Measurements from ENCODE around the gene SPON2. TPM values are rescaled to one million over a fixed set of nuclear protein-coding genes. Genes with fewer than 3 reads are reported as not detected.

SPON2 gene
- total and polyA plus RNA-seq, 9 donors, result 40.9 to 87.8 (median 58.5) TPM

GRCh38 chr4:1164956-1165545 is 7.3 kb downstream of the SPON2 start:
- Histone ChIP-seq H3K4me1 (ENCODE audit: control insufficient read depth, insufficient read depth, low read length) (peaks cover 32% of the 10 kb centered on the region), H3K4me3 (ENCODE audit: low read length) (no peak overlapping the region), H3K36me3 (ENCODE audit: control insufficient read depth, insufficient read depth, low read length) (peaks cover 7% of the 10 kb centered on the region), H3K27me3 (ENCODE audit: control insufficient read depth, insufficient read depth, low read length) (peaks cover 14% of the 10 kb centered on the region), H3K27ac (ENCODE audit: low read length) (no peak overlapping the region), H3K9me3 (replicated peaks; ENCODE audit: control insufficient read depth, low read depth, low read length) (no peaks in the 10 kb centered on the region)
- DNase-seq, result no peak
- 85% methylated on average over 13 of the region's 13 CpGs for WGBS (ENCODE audit: insufficient coverage)

DNA sequence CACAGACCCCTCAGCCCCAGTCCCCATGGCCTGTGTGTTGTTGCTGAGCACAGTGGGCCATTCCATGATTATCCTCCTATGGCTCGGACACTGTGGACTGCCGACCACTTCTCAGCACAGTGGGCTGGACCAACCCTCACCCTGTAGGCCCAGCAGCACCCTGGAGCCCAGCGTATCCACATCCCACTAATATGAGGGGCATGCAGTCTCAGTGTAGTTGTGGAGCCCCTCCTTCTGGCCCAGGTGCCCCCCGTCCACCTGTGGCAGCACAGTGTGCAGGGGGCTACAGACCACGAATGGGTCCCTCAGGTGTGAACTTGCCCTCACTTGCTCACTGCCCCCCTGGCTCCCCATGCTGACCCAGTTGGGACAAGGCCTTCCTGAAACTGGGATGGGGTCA is 7.9 kb downstream of the SPON2 start:
- Histone ChIP-seq H3K4me1 (ENCODE audit: control insufficient read depth, insufficient read depth, low read length) (peaks cover 26% of the 10 kb centered on the region), H3K27ac (ENCODE audit: low read length) (no peak overlapping the region), H3K9me3 (replicated peaks; ENCODE audit: control insufficient read depth, low read depth, low read length) (no peaks in the 10 kb centered on the region), H3K36me3 (ENCODE audit: control insufficient read depth, insufficient read depth, low read length) (peaks cover under 1% of the 10 kb centered on the region), H3K27me3 (ENCODE audit: control insufficient read depth, insufficient read depth, low read length) (peaks cover 8% of the 10 kb centered on the region), H3K4me3 (ENCODE audit: low read length) (no peak overlapping the region)
- WGBS (ENCODE audit: insufficient coverage), result 80% methylated on average over 5 of the region's 5 CpGs
- DNase-seq, result no peak

GRCh38 chr4:1164040-1164439 is 8.3 kb downstream of the SPON2 start:
- peaks cover 4% of the 10 kb centered on the region for H3K27me3 ChIP-seq (ENCODE audit: control insufficient read depth, insufficient read depth, low read length)
- no peak overlapping the region for H3K4me3 ChIP-seq (ENCODE audit: low read length)
- peaks cover 22% of the 10 kb centered on the region for H3K4me1 ChIP-seq (ENCODE audit: control insufficient read depth, insufficient read depth, low read length)
- 100% methylated on average over 1 of the region's 4 CpGs for WGBS (ENCODE audit: insufficient coverage)
- DNase-seq, result no peak
- H3K36me3 ChIP-seq (ENCODE audit: control insufficient read depth, insufficient read depth, low read length), result no peaks in the 10 kb centered on the region
- no peaks in the 10 kb centered on the region for H3K9me3 ChIP-seq (replicated peaks; ENCODE audit: control insufficient read depth, low read depth, low read length)
- no peak overlapping the region for H3K27ac ChIP-seq (ENCODE audit: low read length)

DNA sequence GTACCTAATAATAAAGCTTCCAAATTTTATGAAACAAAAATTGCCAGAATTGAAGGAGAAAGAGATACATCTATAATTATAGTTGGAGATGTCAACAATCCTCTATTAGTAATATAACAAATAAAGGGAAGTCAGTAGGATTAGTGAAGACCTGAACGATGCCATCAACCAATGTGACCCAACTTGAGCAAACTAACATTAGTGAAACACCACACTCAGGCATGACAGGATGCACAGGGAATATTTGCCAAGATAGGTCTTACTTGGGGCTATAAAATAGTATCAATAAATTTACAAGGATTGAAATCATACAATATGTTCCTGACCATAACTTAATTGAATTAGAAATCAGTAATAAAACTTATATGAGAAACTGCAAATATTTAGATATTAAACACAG is 12.0 kb downstream of the SPON2 start:
- H3K27me3 ChIP-seq (ENCODE audit: control insufficient read depth, insufficient read depth, low read length), result peaks cover 3% of the 10 kb centered on the region
- no peak for DNase-seq
- no peaks in the 10 kb centered on the region for H3K36me3 ChIP-seq (ENCODE audit: control insufficient read depth, insufficient read depth, low read length)
- H3K27ac ChIP-seq (ENCODE audit: low read length), result no peak overlapping the region
- H3K4me3 ChIP-seq (ENCODE audit: low read length), result no peak overlapping the region
- WGBS (ENCODE audit: insufficient coverage), result no CpG with 5 or more reads among the region's 1 CpG
- no peaks in the 10 kb centered on the region for H3K4me1 ChIP-seq (ENCODE audit: control insufficient read depth, insufficient read depth, low read length)
- H3K9me3 ChIP-seq (replicated peaks; ENCODE audit: control insufficient read depth, low read depth, low read length), result peaks cover 10% of the 10 kb centered on the region

DNA sequence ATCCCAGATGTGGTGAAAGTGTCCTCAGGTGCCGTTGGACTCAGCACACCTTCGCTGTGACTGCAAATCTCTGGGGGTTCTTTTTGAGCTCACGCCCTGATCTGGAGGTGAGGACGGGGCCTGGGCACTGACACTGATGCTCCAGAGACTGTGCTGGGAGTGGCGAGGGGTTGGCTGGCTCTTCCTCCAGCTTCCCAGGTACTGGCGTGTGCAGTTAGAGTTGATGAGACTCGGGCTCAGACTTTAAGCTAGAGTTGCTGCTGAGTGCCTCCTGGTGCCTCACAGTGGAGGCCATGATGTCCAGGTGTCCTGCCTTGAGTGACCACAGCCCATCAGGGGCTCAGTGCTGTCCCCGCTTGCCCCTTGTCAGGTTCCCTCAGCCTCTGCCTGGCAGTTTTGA is 16.3 kb downstream of the SPON2 start:
- Histone ChIP-seq H3K4me3 (ENCODE audit: low read length) (no peak overlapping the region), H3K36me3 (ENCODE audit: control insufficient read depth, insufficient read depth, low read length) (no peaks in the 10 kb centered on the region), H3K4me1 (ENCODE audit: control insufficient read depth, insufficient read depth, low read length) (peaks cover 2% of the 10 kb centered on the region), H3K9me3 (replicated peaks; ENCODE audit: control insufficient read depth, low read depth, low read length) (peaks cover 10% of the 10 kb centered on the region), H3K27me3 (ENCODE audit: control insufficient read depth, insufficient read depth, low read length) (peaks cover 8% of the 10 kb centered on the region), H3K27ac (ENCODE audit: low read length) (no peak overlapping the region)
- no peak for DNase-seq
- WGBS (ENCODE audit: insufficient coverage), result 84% methylated on average over 8 of the region's 8 CpGs

- 88% methylated on average over 1 of the region's 3 CpGs for WGBS (ENCODE audit: insufficient coverage)
- Histone ChIP-seq H3K27ac (ENCODE audit: low read length) (no peak overlapping the region), H3K36me3 (ENCODE audit: control insufficient read depth, insufficient read depth, low read length) (no peaks in the 10 kb centered on the region), H3K9me3 (replicated peaks; ENCODE audit: control insufficient read depth, low read depth, low read length) (peaks cover 15% of the 10 kb centered on the region), H3K4me3 (ENCODE audit: low read length) (no peak overlapping the region), H3K4me1 (ENCODE audit: control insufficient read depth, insufficient read depth, low read length) (peaks cover 2% of the 10 kb centered on the region), H3K27me3 (ENCODE audit: control insufficient read depth, insufficient read depth, low read length) (peaks cover 8% of the 10 kb centered on the region)
- peak; percentile 61 for DNase-seq
These were observed 17.1 kb downstream of the SPON2 start for GRCh38 chr4:1155314-1155713.

- WGBS (ENCODE audit: insufficient coverage), result 52% methylated on average over 19 of the region's 21 CpGs
- H3K9me3 ChIP-seq (replicated peaks; ENCODE audit: control insufficient read depth, low read depth, low read length), result peaks cover 15% of the 10 kb centered on the region
These were observed 17.7 kb downstream of the SPON2 start for GRCh38 chr4:1154523-1155182.

GRCh38 chr4:1154126-1154522 is 18.3 kb downstream of the SPON2 start:
- peaks cover 15% of the 10 kb centered on the region for H3K9me3 ChIP-seq (replicated peaks; ENCODE audit: control insufficient read depth, low read depth, low read length)
- no peaks in the 10 kb centered on the region for H3K36me3 ChIP-seq (ENCODE audit: control insufficient read depth, insufficient read depth, low read length)
- 46% methylated on average over 2 of the region's 7 CpGs for WGBS (ENCODE audit: insufficient coverage)
- H3K27me3 ChIP-seq (ENCODE audit: control insufficient read depth, insufficient read depth, low read length), result peaks cover 8% of the 10 kb centered on the region
- H3K4me3 ChIP-seq (ENCODE audit: low read length), result no peak overlapping the region
- peak overlapping the region; percentile 13 for H3K27ac ChIP-seq (ENCODE audit: low read length)
- DNase-seq, result no peak
- H3K4me1 ChIP-seq (ENCODE audit: control insufficient read depth, insufficient read depth, low read length), result peaks cover 2% of the 10 kb centered on the region

More at GRCh38 chr4:1154523-1155182, 17.7 kb downstream of the SPON2 start:
- DNase-seq, result peak; percentile 76
- H3K4me1 ChIP-seq (ENCODE audit: control insufficient read depth, insufficient read depth, low read length), result peaks cover 2% of the 10 kb centered on the region
- H3K4me3 ChIP-seq (ENCODE audit: low read length), result no peak overlapping the region
- H3K27me3 ChIP-seq (ENCODE audit: control insufficient read depth, insufficient read depth, low read length), result peaks cover 8% of the 10 kb centered on the region
- no peaks in the 10 kb centered on the region for H3K36me3 ChIP-seq (ENCODE audit: control insufficient read depth, insufficient read depth, low read length)
- H3K27ac ChIP-seq (ENCODE audit: low read length), result no peak overlapping the region

GRCh38 chr4:1153567-1154090 is 18.8 kb downstream of the SPON2 start:
- Histone ChIP-seq H3K4me1 (ENCODE audit: control insufficient read depth, insufficient read depth, low read length) (peaks cover 2% of the 10 kb centered on the region), H3K27me3 (ENCODE audit: control insufficient read depth, insufficient read depth, low read length) (peaks cover 8% of the 10 kb centered on the region), H3K36me3 (ENCODE audit: control insufficient read depth, insufficient read depth, low read length) (no peaks in the 10 kb centered on the region), H3K27ac (ENCODE audit: low read length) (peak overlapping the region; percentile 13), H3K4me3 (ENCODE audit: low read length) (no peak overlapping the region), H3K9me3 (replicated peaks; ENCODE audit: control insufficient read depth, low read depth, low read length) (peaks cover 15% of the 10 kb centered on the region)
- DNase-seq, result no peak
- 65% methylated on average over 7 of the region's 11 CpGs for WGBS (ENCODE audit: insufficient coverage)

- Histone ChIP-seq H3K27me3 (ENCODE audit: control insufficient read depth, insufficient read depth, low read length) (peaks cover 8% of the 10 kb centered on the region), H3K4me3 (ENCODE audit: low read length) (no peak overlapping the region), H3K9me3 (replicated peaks; ENCODE audit: control insufficient read depth, low read depth, low read length) (peaks cover 4% of the 10 kb centered on the region), H3K4me1 (ENCODE audit: control insufficient read depth, insufficient read depth, low read length) (peaks cover 2% of the 10 kb centered on the region), H3K27ac (ENCODE audit: low read length) (no peak overlapping the region), H3K36me3 (ENCODE audit: control insufficient read depth, insufficient read depth, low read length) (no peaks in the 10 kb centered on the region)
- WGBS (ENCODE audit: insufficient coverage), result 58% methylated on average over 3 of the region's 6 CpGs
- peak; percentile 53 for DNase-seq
These were observed 20.1 kb downstream of the SPON2 start for GRCh38 chr4:1152290-1152689.
